Panc1 (cell line): ENCODE data around the gene GATC. TPM values are rescaled to one million over a fixed set of nuclear protein-coding genes. Genes with fewer than 3 reads are reported as not detected.

Source experiments
- ATAC-seq: fragments of 200-7000 bp; cut with Tn5 transposase; 2 replicates; pipeline ENCODE4 v1.9.1; 2020; ENCODE audit warnings: mild to moderate bottlenecking, moderate library complexity
- BruUV-seq: library from RNA; stranded (reverse); fragments of 400-500 nt; replicated peaks from 2 replicates; lab custom pipeline; 2021; lab: Mats Ljungman, UMichigan
- CTCF ChIA-PET: fragments of 300-600 bp; sonication (Branson Sonifier 250); formaldehyde crosslinking; loops from one replicate; lab custom pipeline; 2022; ENCODE audit warnings: antibody characterized with exemption; lab: Charles Lee
- POLR2A ChIA-PET: fragments of 300-600 bp; sonication (Branson Sonifier 250); formaldehyde crosslinking; loops from one replicate; lab custom pipeline; 2022; ENCODE audit warnings: antibody characterized with exemption; lab: Charles Lee
- DNase-seq: peaks from one replicate; pipeline ENCODE4 v3.0.0-alpha.2; 2010; ENCODE audit warnings: low read depth, low spot score
- H3K27ac ChIP-seq: 2 replicates; pipeline ENCODE4 v1.5.1; 2011; ENCODE audit warnings: mild to moderate bottlenecking, low read length, inconsistent platforms
- H3K27me3 ChIP-seq: fragments of 200-500 bp; sonication (Bioruptor generic); 2 replicates; pipeline ENCODE4 v1.6.0; 2014; ENCODE audit warnings: low read length, inconsistent platforms; ENCODE audit not compliant: control insufficient read depth, insufficient read depth
- H3K36me3 ChIP-seq: fragments of 200-500 bp; sonication (Bioruptor generic); 2 replicates; pipeline ENCODE4 v1.5.1; 2014; ENCODE audit warnings: inconsistent platforms, mild to moderate bottlenecking, low read length, moderate library complexity; ENCODE audit not compliant: control insufficient read depth, insufficient read depth
- H3K4me1 ChIP-seq: 2 replicates; pipeline ENCODE4 v1.5.1; 2011; ENCODE audit warnings: inconsistent platforms, mild to moderate bottlenecking, low read length, moderate library complexity; ENCODE audit not compliant: control insufficient read depth, insufficient read depth
- H3K4me3 ChIP-seq, 2 experiments: 2 replicates each; pipeline ENCODE4 v1.5.1; 2011 to 2012; ENCODE audit warnings: low read depth in 2 of 2, low read length in 2 of 2, mild to moderate bottlenecking in 2 of 2, inconsistent platforms in 1 of 2, moderate library complexity in 1 of 2
- H3K9me3 ChIP-seq: fragments of 200-500 bp; sonication (Bioruptor generic); 2 replicates; pipeline ENCODE4 v1.5.1; 2014; ENCODE audit warnings: low read depth, mild to moderate bottlenecking, inconsistent platforms, low read length, moderate library complexity; ENCODE audit not compliant: control insufficient read depth, insufficient read depth
- POLR2AphosphoS5 ChIP-seq: IDR thresholded peaks from 2 replicates; pipeline ENCODE4 v1.6.1; 2012; ENCODE audit warnings: mild to moderate bottlenecking, low read depth, low read length, moderate library complexity
- SIN3A ChIP-seq: IDR thresholded peaks from 2 replicates; pipeline ENCODE4 v1.6.1; 2012; ENCODE audit warnings: low read depth, mild to moderate bottlenecking, low read length, moderate library complexity, borderline replicate concordance; ENCODE audit not compliant: insufficient read depth
- TCF7L2 ChIP-seq: IDR thresholded peaks from 2 replicates; pipeline ENCODE4 v1.6.1; 2011; ENCODE audit warnings: mild to moderate bottlenecking, low read depth, low read length, inconsistent platforms
- in situ Hi-C: cut with HindIII; loops from 2 replicates; pipeline ENCODE4 v1.10.0; 2016; ENCODE audit warnings: low sequenced_read_pairs, low pct_unique_long_range_greater_than_20kb
- intact Hi-C: fragments of 100-400 bp; cut with micrococcal nuclease; formaldehyde crosslinking; loops from one replicate; pipeline ENCODE4 v1.10.0; 2022; ENCODE audit not compliant: unreplicated experiment
- total RNA-seq: library from RNA; stranded (reverse); gene quantifications from one replicate; pipeline ENCODE4 v1.2.1, GENCODE V29; 2021; ENCODE audit not compliant: unreplicated experiment
- TF ChIP-seq, protein P1 (sequence below), 2 experiments: IDR thresholded peaks; 2 replicates each; pipeline ENCODE4 v1.6.1; 2011 to 2012; ENCODE audit warnings: low read depth in 2 of 2, control low read depth in 1 of 2, low read length in 1 of 2, mild to moderate bottlenecking in 1 of 2, moderate library complexity in 1 of 2; ENCODE audit not compliant: insufficient read depth in 1 of 2
- TF ChIP-seq, protein P2 (sequence below): fragments of 450-650 bp; IDR thresholded peaks from 2 replicates; pipeline ENCODE4 v1.5.1; 2017; ENCODE audit warnings: mild to moderate bottlenecking

GATC gene
- total RNA-seq, 1 experiment from 2014 or later = 34.7 TPM

DNA sequence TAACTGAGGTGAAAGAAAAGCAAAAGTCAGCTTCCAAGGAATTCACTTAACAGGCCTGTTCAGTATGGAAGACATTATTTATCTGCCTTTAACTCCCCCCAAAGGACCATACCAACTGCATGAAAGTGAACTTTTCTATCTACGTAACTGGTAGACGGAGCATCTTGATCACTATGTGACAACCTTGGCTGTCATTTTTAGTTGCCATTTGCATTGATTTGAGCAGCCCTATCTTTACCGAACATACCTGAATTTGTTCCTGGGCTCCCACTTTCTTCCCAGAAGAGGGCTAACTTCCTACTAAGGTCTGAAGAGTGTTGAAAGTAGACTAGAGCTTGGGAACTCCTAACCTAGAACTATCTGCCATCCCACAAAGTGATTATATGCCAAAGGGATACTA, 13.9 kb downstream of the GATC start:
- no peak for TF ChIP-seq TCF7L2
- no peak for TF ChIP-seq POLR2AphosphoS5
- TF ChIP-seq SIN3A = no peak
- TF ChIP-seq, protein P1, sequence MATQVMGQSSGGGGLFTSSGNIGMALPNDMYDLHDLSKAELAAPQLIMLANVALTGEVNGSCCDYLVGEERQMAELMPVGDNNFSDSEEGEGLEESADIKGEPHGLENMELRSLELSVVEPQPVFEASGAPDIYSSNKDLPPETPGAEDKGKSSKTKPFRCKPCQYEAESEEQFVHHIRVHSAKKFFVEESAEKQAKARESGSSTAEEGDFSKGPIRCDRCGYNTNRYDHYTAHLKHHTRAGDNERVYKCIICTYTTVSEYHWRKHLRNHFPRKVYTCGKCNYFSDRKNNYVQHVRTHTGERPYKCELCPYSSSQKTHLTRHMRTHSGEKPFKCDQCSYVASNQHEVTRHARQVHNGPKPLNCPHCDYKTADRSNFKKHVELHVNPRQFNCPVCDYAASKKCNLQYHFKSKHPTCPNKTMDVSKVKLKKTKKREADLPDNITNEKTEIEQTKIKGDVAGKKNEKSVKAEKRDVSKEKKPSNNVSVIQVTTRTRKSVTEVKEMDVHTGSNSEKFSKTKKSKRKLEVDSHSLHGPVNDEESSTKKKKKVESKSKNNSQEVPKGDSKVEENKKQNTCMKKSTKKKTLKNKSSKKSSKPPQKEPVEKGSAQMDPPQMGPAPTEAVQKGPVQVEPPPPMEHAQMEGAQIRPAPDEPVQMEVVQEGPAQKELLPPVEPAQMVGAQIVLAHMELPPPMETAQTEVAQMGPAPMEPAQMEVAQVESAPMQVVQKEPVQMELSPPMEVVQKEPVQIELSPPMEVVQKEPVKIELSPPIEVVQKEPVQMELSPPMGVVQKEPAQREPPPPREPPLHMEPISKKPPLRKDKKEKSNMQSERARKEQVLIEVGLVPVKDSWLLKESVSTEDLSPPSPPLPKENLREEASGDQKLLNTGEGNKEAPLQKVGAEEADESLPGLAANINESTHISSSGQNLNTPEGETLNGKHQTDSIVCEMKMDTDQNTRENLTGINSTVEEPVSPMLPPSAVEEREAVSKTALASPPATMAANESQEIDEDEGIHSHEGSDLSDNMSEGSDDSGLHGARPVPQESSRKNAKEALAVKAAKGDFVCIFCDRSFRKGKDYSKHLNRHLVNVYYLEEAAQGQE (IDR thresholded peaks at IDR 0.05; ENCODE audit: insufficient read depth in 1 of 2, low read depth in 2 of 2, low read length in 1 of 2) = no peak
- TF ChIP-seq, protein P2, sequence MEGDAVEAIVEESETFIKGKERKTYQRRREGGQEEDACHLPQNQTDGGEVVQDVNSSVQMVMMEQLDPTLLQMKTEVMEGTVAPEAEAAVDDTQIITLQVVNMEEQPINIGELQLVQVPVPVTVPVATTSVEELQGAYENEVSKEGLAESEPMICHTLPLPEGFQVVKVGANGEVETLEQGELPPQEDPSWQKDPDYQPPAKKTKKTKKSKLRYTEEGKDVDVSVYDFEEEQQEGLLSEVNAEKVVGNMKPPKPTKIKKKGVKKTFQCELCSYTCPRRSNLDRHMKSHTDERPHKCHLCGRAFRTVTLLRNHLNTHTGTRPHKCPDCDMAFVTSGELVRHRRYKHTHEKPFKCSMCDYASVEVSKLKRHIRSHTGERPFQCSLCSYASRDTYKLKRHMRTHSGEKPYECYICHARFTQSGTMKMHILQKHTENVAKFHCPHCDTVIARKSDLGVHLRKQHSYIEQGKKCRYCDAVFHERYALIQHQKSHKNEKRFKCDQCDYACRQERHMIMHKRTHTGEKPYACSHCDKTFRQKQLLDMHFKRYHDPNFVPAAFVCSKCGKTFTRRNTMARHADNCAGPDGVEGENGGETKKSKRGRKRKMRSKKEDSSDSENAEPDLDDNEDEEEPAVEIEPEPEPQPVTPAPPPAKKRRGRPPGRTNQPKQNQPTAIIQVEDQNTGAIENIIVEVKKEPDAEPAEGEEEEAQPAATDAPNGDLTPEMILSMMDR = no peak
- no peaks in the 10 kb centered on the region for H3K27me3 ChIP-seq
- H3K36me3 ChIP-seq = peaks cover 50% of the 10 kb centered on the region
- TSS peak; percentile 46 for BruUV-seq
- ChIA-PET CTCF (no interaction called here), POLR2A (interaction anchor here (0.7 kb wide), 1 partner anchor 106 kb away, joined by 4 read pairs; no protein-coding TSS in a partner anchor)
- no peaks in the 10 kb centered on the region for H3K9me3 ChIP-seq
- no peak overlapping the region for H3K4me3 ChIP-seq
- in situ Hi-C loops (no loop called here), intact Hi-C loops (no loop called here)
- no peak for ATAC-seq
- H3K4me1 ChIP-seq = no peaks in the 10 kb centered on the region
- no peak overlapping the region for H3K27ac ChIP-seq
- DNase-seq = no peak

DNA sequence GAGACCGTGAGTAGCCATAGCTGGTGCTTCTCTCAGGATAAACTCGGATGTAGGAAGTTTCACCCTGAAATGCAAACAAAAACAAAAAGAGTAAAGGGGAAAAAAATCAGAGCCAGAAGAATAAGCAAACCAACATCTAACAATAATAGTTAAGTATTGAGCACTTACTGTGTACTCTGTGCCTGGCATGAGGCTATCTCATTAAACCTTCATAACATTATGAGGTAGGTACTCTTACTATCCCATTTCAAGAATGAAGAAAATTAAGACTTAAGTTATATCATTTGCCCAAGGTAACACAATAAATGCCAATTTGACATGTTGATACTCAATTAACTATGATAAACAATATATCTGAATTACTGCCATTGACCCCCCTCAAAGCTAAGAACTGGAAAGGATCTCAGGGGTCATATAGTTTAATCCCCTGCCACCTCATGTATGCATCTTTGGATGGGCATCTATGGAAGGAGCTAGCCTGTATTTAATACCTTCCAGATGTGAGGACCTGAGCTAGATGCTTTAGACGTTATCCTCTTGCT, 15.9 kb downstream of the GATC start:
- DNase-seq (no peak), ATAC-seq (no peak)
- intact Hi-C loops (no loop called here), in situ Hi-C loops (no loop called here)
- peaks cover 15% of the 10 kb centered on the region; the same call in 1 of the 2 replicates for H3K4me1 ChIP-seq
- peaks cover 52% of the 10 kb centered on the region for H3K36me3 ChIP-seq
- ChIA-PET POLR2A (interaction anchor here (1.0 kb wide), 1 partner anchor 67 kb away, joined by 5 read pairs; the partner anchor contains the start of gene COQ5), CTCF (no interaction called here)
- BruUV-seq = no TSS peak
- no peak overlapping the region for H3K4me3 ChIP-seq
- no peak for TF ChIP-seq SIN3A
- TF ChIP-seq, protein P2 = no peak
- H3K27ac ChIP-seq = no peak overlapping the region; the same call in 1 of the 2 replicates
- no peaks in the 10 kb centered on the region for H3K27me3 ChIP-seq
- H3K9me3 ChIP-seq = no peaks in the 10 kb centered on the region
